HUES64 (cell line): Measurements from ENCODE around the gene BEST1.

ENCODE experiments used
- H3K27ac ChIP-seq: 2 replicates; pipeline ENCODE4 v1.7.0; 2013; ENCODE audit warnings: low read depth, low read length, inconsistent platforms
- H3K27me3 ChIP-seq: 2 replicates; pipeline ENCODE4 v1.6.1; 2013; ENCODE audit warnings: mild to moderate bottlenecking, low read length; ENCODE audit not compliant: insufficient read depth
- H3K36me3 ChIP-seq: 2 replicates; pipeline ENCODE4 v1.6.1; 2013; ENCODE audit warnings: mild to moderate bottlenecking, low read length; ENCODE audit not compliant: insufficient read depth
- H3K4me1 ChIP-seq: 2 replicates; pipeline ENCODE4 v1.6.1; 2013; ENCODE audit warnings: mild to moderate bottlenecking, low read length, moderate library complexity; ENCODE audit not compliant: insufficient read depth
- H3K4me3 ChIP-seq: 2 replicates; pipeline ENCODE4 v1.5.1; 2013; ENCODE audit warnings: mild to moderate bottlenecking, low read length, moderate library complexity
- H3K9ac ChIP-seq: 2 replicates; pipeline ENCODE4 v1.6.1; 2013; ENCODE audit warnings: mild to moderate bottlenecking, low read depth, low read length
- H3K9me3 ChIP-seq: 2 replicates; pipeline ENCODE4 v1.6.1; 2013; ENCODE audit warnings: low read depth, low read length; ENCODE audit not compliant: insufficient read depth
- WGBS: fragments of 150-250, 120-280 bp; methylation state at CpG from one replicate; pipeline ENCODE4 v1.1.7; 2013; ENCODE audit warnings: missing lambda C conversion rate; 5-methylcytosine and 5-hydroxymethylcytosine counted together

Gene BEST1

GRCh38 chr11:61917334-61918109 is 32.6 kb upstream of the BEST1 start, which contains the start of gene RAB3IL1:
RAB3IL1 (minus strand) TSS chr11:61917566; CDS start chr11:61917367, 199 bp downstream.
- peaks cover 28% of the 10 kb centered on the region for H3K27me3 ChIP-seq
- 4% methylated on average over 74 of the region's 74 CpGs for WGBS

GRCh38 chr11:61918251-61918937 is 31.8 kb upstream of the BEST1 start:
- no peak overlapping the region for H3K9ac ChIP-seq

More at GRCh38 chr11:61917334-61918109, 32.6 kb upstream of the BEST1 start, which contains the start of gene RAB3IL1:
- Histone ChIP-seq H3K36me3 (no peaks in the 10 kb centered on the region), H3K9ac (peak within 1 kb of the TSS; percentile 47; the same call in 1 of the 2 replicates), H3K4me3 (peak within 1 kb of the TSS; percentile 59), H3K4me1 (no peaks in the 10 kb centered on the region; the same call in 1 of the 2 replicates), H3K9me3 (no peaks in the 10 kb centered on the region), H3K27ac (no peak within 1 kb of the TSS)

GRCh38 chr11:61918938-61919704 is 31.0 kb upstream of the BEST1 start:
- peaks cover 16% of the 10 kb centered on the region for H3K4me1 ChIP-seq
- H3K9me3 ChIP-seq = no peaks in the 10 kb centered on the region
- H3K9ac ChIP-seq = no peak overlapping the region
- peaks cover 28% of the 10 kb centered on the region for H3K27me3 ChIP-seq
- WGBS = 90% methylated on average over 6 of the region's 6 CpGs
- H3K36me3 ChIP-seq = no peaks in the 10 kb centered on the region
- no peak overlapping the region for H3K4me3 ChIP-seq
- no peak overlapping the region for H3K27ac ChIP-seq

More at GRCh38 chr11:61918251-61918937, 31.8 kb upstream of the BEST1 start:
- Histone ChIP-seq H3K9me3 (no peaks in the 10 kb centered on the region), H3K4me1 (peaks cover 8% of the 10 kb centered on the region), H3K27me3 (peaks cover 28% of the 10 kb centered on the region), H3K4me3 (peak overlapping the region; percentile 59; the same call in 1 of the 2 replicates), H3K27ac (no peak overlapping the region), H3K36me3 (no peaks in the 10 kb centered on the region)
- 89% methylated on average over 14 of the region's 14 CpGs for WGBS

- WGBS = 89% methylated on average over 13 of the region's 13 CpGs
- H3K4me1 ChIP-seq = peaks cover 17% of the 10 kb centered on the region
- H3K9ac ChIP-seq = no peak overlapping the region
These were observed 30.2 kb upstream of the BEST1 start for GRCh38 chr11:61919705-61920631.

GRCh38 chr11:61921446-61921845 is 28.7 kb upstream of the BEST1 start:
- WGBS = 92% methylated on average over 3 of the region's 3 CpGs
- H3K27ac ChIP-seq = no peak overlapping the region
- H3K4me1 ChIP-seq = peaks cover 17% of the 10 kb centered on the region
- H3K27me3 ChIP-seq = peaks cover 25% of the 10 kb centered on the region
- H3K4me3 ChIP-seq = no peak overlapping the region
- no peaks in the 10 kb centered on the region for H3K36me3 ChIP-seq
- H3K9ac ChIP-seq = no peak overlapping the region
- no peaks in the 10 kb centered on the region for H3K9me3 ChIP-seq

More at GRCh38 chr11:61919705-61920631, 30.2 kb upstream of the BEST1 start:
- H3K9me3 ChIP-seq = no peaks in the 10 kb centered on the region
- H3K4me3 ChIP-seq = no peak overlapping the region
- H3K27ac ChIP-seq = no peak overlapping the region
- H3K27me3 ChIP-seq = peaks cover 28% of the 10 kb centered on the region
- H3K36me3 ChIP-seq = no peaks in the 10 kb centered on the region

GRCh38 chr11:61922539-61922938 is 27.6 kb upstream of the BEST1 start:
- peaks cover 17% of the 10 kb centered on the region for H3K4me1 ChIP-seq
- 66% methylated on average over 6 of the region's 6 CpGs for WGBS
- no peak overlapping the region for H3K27ac ChIP-seq

GRCh38 chr11:61923166-61924063 is 26.7 kb upstream of the BEST1 start:
- Histone ChIP-seq H3K27ac (peak overlapping the region; percentile 78; the same call in 1 of the 2 replicates), H3K4me1 (peaks cover 17% of the 10 kb centered on the region), H3K9me3 (no peaks in the 10 kb centered on the region), H3K4me3 (no peak overlapping the region), H3K36me3 (no peaks in the 10 kb centered on the region), H3K27me3 (peaks cover 6% of the 10 kb centered on the region), H3K9ac (no peak overlapping the region)
- WGBS = 38% methylated on average over 18 of the region's 18 CpGs

More at GRCh38 chr11:61922539-61922938, 27.6 kb upstream of the BEST1 start:
- Histone ChIP-seq H3K27me3 (peaks cover 15% of the 10 kb centered on the region), H3K9ac (no peak overlapping the region), H3K36me3 (no peaks in the 10 kb centered on the region), H3K4me3 (no peak overlapping the region), H3K9me3 (no peaks in the 10 kb centered on the region)

- Histone ChIP-seq H3K9me3 (no peaks in the 10 kb centered on the region), H3K36me3 (no peaks in the 10 kb centered on the region), H3K27ac (peak overlapping the region; percentile 78; the same call in 1 of the 2 replicates), H3K9ac (no peak overlapping the region), H3K27me3 (no peaks in the 10 kb centered on the region; the same call in 1 of the 2 replicates), H3K4me1 (peaks cover 17% of the 10 kb centered on the region), H3K4me3 (no peak overlapping the region)
- 85% methylated on average over 6 of the region's 6 CpGs for WGBS
These were observed 26.1 kb upstream of the BEST1 start for GRCh38 chr11:61924064-61924455.

- no peaks in the 10 kb centered on the region for H3K27me3 ChIP-seq
- WGBS = 88% methylated on average over 2 of the region's 2 CpGs
- H3K9ac ChIP-seq = no peak overlapping the region
- H3K4me1 ChIP-seq = peaks cover 17% of the 10 kb centered on the region
- no peaks in the 10 kb centered on the region for H3K9me3 ChIP-seq
- no peaks in the 10 kb centered on the region for H3K36me3 ChIP-seq
- H3K4me3 ChIP-seq = no peak overlapping the region
- no peak overlapping the region for H3K27ac ChIP-seq
These were observed 24.4 kb upstream of the BEST1 start for GRCh38 chr11:61925736-61926135.
